Stimulated activated CD8-positive, alpha-beta memory T cell treated with anti-CD3 and anti-CD28 coated beads, Interleukin-15, amount 100 ng/mL, for 4 hours (primary cell): Measurements from ENCODE around the gene EBF3.
A peak's percentile ranks its signal among the peaks of the same experiment; 100 is the strongest.

Experiments used
- DNase-seq, 2 donors: peaks; one replicate each; pipeline ENCODE4 v3.0.0-alpha.2; 2020; ENCODE audit warnings: low read depth in 2 of 2

EBF3 gene

DNA sequence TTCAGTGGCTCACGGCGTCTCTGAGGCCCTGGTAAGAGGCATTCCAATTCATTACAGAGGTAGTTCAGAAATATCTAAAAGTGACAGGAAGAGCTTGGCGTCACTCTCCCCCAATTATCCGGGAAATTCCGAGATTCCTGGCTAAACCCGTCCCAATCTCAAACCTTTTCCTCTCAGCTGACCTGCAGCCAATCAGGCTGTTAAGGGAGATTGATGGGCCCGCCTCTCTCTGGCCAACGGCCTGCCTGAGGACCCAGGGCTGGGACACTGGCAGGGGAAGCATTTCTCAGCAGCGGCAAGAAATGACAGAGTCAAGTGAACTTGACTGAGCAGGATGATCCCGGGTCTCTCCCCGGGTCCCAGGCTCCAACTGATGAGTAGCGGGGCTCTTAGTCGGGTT lies 72.3 kb downstream of the EBF3 start:
- DNase-seq, result no peak

DNA sequence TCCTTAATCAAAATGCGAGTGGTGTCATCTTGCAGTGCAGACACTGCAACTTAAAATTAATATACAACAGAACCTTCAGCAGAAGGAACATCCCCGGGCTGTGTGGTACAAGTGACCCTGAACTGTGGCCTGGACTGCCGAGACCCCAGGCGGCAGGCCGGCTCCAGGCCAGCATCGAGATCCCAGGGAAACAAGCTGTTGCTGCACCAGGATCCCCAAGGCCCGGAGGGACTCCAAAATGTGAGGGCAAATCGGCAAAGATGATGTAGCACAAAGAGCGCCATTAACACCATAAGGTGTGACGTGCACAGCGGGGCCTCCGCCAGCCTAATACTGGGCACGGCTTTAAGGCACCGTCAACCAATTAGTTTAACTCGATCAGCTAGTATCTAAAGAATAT lies 73.9 kb downstream of the EBF3 start:
- DNase-seq, result no peak

DNA sequence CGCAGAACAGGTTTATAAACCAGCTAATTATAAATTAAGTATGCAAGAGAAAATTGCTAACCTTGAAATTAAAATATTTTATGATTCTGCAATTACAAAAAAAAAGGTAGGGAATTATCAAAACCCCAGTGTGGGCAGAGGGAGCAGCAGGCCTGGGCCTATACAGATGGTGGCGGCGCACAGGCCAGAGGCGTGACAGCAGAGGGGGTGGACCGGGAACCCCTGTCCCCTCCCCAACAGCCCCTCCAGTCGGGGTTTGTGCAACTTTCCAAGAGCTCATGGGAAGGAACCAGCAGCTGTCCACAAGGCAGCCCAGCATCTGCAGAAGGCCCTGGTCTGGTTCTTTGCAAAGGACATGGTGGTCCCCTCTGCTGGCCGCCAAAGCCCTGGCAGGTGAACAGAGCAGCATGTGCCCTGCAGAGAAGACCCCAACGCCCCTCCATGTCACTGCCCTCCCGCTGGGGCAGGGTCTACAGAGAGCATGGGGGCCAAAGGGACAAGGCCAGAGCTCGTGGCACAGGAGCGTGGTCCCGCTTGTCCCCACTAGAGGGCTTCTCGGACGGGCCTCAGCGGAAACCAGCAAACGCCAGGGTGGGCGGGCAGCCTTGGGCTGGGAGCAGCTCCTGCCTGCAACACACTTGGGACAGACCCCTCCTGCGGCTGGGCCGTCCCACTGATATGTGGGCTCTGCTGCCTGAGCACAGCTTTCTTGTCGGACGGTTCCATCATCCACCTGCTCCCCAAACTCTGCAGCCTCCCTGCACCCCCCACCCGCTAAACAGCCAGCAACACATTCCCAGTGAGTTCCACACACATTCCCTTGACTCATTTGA lies 75.1 kb downstream of the EBF3 start:
- peak in 1 of 2 donors; percentile 2 for DNase-seq

DNA sequence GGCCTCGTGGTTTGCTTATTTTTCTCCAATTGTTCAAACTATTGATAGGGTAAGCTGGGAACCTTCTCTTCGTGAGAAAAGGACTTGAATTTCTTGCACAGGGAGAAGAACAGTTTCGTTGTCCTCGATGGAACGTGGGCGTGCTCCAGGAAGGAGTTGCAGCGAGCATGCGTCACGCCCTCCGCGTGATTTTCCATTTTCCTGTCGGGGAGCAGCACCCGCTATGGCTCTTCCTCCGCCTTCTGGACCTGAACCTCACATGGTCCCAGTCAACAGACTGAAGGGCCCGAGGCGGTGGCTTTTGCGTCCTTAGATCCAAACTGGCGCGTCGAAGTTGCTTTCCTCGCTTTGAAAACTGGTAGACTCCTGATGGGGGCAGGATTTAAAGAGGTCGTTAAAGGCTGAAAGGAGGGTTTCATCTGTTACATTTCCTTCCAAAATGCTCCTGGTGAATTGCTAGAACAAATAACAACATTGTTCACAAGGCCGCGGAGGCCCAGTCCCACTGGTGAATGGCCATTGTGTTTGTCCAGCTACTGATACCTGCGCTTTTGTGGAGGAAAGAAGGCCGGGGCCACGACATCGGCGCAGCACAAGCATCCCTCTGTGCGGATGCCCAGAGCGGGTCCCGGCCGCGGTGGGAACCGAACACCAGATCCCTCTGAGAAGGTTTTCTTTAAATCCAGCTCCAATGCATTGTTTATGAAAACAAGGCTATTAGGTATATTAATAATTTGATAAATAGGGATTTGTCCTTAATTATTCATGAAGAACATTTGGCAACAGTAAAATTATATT lies 75.9 kb downstream of the EBF3 start:
- no peak for DNase-seq

DNA sequence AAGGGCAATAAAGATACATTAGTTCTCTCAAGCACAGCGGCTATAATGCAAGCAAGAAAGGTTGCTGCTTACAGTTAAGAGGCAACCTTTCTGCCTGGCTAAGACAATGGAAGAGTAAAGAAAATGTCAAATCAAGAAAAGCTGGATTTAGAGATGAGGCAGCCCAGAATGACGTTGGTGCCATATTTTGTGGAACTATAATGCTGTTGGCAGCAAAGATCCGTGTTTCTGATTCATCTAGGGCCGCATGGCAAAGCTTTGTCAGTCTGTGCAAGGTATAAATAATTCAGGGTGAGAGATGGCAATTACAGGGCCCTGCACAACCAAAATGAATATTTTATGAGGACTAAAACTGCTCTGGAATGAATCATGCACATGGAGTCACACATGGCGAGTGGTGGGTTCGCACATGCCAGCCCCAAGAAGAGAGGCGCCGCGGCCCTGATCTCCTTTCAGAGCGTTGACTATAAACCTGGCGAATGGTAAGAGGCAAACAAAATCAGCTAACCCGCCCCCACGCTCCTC lies 76.6 kb downstream of the EBF3 start:
- no peak for DNase-seq

DNA sequence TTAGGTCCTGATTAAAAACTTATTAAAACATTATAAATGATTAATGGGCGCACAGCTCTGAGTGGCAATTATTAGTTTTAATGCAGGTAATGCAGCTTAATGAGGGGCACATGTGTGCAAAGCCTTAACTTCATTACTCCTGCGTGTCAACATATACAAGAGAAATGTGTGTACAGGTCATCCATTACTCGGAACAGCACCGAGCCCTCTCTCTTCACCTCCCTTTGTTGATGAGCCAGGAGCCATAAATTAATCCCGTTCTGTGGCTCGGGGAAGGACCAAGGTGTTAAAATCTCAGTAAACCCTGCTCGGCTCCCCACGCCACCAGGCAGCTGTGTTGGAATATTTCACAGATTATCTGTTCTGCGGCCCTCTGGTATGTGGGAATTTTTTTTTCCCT lies 77.8 kb downstream of the EBF3 start:
- no peak for DNase-seq

DNA sequence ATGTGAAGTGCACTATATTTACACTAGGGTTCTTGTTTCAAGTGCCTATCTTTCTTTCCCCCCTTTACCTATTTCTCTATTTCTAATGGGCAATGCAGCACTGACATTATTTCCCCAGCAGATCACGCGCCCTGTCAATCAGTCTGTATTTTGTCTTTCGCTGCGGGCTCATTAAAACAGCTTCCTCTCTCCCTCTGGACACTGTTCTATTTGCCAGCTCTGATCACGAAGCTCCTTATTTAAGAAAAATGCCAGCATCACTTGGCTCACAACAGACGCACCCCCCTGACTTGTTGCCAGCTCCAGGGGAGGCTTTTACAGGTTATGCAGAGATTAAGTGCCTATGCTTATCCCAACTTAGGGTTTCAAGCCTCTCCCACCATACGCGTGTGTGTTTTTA lies 78.5 kb downstream of the EBF3 start:
- no peak for DNase-seq

DNA sequence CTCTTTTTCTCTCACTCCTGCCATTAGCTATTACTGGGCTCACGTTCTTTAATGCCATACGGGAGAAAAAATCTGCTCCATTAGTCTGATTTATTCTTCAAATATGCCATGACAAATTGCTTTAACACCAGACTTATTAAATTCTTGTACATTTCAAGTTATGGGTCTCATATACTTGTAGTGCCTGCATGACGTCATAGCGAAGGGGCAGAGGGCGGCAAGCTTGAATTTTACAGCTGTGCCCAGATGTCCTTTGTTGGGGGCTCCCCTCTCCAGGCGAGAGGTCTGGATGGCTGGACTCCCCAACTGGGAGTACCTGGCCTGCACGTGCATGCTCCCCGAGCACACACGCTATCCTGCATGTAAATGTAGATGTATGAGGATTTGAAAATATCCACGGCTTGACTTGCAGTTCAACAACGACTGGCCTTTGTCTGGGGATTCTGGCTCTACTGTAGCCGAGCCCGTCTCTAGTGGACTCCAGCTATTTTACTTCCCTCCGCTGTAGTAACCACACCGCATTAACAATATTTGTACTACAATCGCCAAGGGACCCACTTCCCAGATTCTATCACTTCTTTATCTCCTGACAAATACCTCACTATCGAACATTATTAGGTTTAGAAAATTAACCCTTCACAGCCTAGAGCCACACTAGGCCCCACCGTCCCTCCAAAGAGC lies 79.5 kb downstream of the EBF3 start:
- DNase-seq, result no peak

DNA sequence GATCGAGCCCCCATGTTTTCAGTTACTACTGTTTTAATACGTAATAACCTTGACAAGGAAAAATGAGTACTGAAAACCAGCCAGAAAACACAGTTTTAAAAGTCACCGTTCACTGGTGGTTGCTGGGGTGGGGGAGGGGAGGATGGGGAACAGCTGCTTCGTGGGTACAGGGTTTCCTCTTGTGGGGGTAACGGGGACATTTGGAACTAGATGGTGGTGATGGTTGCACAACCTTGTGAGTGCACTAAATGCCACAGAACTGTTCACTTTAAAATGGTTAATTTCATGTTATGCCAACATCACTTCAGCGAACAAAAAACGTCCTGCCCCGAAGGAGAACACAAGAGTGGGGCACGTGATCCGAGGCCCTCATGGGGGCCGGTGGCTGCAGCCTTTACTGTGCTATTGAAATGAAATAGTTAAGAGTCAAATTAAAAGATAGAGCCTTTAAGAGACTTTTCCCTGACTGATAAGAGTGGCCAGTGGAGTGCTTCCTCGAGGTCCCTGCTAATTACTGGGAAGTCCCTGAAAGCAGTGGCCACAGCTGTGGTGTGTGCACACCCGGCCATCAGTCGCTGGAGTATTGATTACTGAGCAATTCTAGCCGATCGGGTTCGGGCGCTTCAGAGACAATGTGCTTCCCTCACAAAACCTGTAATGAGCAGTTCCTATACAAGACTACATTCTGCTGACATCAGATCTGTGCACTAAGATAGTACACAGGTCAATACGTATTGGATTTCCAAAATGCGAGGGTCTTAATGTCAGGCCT lies 80.3 kb downstream of the EBF3 start:
- no peak for DNase-seq

DNA sequence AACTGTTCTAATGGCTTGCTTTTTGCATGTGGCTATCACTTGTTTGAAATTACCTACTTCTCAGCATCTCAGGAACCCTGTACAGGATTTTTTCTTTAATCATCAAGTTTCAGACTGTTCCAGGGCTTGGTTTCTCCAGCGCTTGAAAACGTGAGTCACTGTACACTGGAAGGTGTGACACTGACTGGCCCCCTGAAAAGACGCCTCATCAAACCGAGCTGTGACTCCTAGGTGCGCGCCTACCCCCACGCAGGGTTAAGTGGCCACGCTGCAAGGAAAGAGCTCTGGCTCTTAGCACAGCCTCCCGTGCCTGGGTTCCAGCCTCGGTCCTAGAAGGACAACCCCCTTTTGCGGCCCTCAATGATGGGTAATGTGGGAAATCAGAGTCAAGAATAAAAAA lies 81.0 kb downstream of the EBF3 start:
- no peak for DNase-seq

DNA sequence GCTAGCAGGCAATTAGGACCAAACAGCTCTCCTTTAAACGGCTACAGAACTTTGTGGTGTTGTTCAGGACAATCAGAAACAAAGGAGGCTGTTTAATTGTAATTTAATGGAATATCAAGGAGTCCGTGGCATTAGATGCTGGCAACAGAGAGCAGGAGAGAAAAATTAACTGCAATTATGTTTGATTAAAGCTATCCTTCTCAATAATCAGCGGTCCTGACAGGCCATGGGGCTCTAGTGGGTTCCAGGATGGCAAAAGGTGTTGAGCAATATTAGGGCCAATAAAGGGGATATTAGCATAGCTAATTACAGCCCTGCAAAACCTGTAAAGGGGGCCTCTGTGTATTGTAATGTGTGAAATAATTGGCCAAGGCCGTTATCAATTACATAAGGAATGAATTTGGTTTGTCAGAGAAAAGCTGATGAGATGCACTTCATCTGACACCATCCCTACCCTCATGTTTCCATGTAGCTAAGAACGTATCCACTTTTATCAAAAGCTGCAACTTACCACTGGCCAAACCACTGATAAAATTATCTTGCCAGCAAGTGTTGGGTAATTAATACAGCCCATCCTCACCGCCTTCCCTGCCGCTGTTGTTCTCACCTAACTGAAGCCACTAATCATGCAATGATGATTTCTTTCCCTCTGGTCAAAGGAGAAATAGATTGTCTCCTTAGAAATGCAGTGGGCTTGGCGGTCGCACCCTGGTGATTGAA lies 81.6 kb downstream of the EBF3 start:
- DNase-seq, result no peak

DNA sequence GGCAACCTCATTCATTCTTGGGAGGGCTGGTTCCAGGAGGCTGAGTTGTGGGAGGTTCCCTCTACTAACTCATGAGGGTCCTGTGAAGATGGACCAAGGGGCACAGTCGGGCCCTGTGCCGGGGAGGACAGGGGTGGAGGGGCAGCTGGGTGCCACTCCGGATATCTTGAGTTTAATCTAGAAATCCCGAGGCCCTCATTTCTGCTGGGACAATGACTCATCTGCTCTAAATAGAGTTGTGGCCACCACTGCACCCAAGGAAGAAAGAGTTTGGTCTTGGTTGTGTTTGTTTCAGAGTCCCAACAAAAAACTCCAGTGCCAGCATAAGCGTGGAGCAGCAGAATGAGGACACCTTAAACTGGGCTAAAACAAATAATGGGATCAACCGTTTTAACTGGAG lies 82.4 kb downstream of the EBF3 start:
- DNase-seq, result no peak

DNA sequence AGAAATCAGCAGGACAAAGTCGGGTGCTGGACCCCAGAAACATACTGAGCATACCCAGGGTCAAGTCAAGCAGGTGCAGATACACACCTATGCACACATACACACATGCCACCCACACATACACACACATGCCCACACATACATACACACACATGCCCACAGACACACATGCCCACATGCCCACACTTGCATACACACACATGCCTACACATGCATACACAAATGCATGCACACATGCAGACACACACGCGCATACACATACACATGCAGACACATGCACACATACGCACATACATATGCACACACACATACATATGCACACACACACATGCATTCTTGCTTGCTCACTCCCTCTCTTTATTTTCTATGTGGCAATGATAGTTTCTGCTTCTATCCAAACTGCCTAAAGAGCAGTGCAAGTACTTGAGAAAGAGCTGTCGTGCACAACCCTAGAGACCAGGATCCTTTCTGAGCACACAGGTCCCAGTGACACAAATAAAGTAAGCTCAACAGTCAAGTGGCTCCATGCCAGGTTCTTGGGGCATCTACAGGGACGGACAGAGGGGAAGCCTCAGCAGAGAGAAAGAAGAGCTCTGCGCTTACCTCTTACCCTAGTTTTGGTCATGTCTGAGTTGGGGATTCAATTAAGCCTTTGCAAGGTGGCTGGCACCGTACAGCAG lies 83.7 kb downstream of the EBF3 start:
- no peak for DNase-seq

DNA sequence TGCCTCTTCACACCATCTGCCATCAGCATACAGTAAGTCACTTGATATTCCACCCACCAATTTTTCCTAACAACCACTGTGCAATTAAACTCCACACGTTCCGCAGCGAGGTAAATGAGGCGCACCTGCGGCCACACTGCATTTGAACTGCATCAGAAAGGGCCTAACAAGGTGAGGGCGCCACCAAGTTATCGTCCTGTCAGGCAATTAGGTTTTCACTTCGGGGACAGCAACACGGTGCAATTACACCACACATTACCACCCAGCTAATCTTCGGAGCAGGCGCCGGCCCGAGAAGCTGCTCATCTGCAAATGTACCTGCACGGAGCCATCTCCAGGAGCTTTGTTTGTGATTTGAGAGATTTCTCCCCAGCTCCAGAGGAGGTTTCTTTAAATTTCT lies 84.4 kb downstream of the EBF3 start:
- no peak for DNase-seq

DNA sequence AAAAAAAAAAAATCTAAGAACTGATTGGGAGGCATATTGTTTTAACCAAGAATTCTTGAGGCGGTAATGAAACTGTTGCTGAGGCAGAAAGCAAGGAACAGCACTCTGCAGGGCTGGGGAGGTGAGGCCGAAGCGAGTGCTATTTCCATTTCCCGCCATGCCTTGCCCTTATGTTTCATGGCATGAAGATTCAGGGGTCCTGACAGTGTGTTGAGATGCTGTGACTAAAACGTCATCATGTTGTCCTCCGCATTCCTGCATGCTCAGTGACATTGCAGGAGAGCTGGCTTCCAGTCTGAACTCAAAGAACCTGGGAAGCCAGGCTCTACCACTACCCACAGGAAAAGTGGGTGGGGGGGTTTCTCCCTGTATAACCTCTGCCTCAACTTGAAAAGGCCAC lies 85.2 kb downstream of the EBF3 start:
- DNase-seq, result no peak

DNA sequence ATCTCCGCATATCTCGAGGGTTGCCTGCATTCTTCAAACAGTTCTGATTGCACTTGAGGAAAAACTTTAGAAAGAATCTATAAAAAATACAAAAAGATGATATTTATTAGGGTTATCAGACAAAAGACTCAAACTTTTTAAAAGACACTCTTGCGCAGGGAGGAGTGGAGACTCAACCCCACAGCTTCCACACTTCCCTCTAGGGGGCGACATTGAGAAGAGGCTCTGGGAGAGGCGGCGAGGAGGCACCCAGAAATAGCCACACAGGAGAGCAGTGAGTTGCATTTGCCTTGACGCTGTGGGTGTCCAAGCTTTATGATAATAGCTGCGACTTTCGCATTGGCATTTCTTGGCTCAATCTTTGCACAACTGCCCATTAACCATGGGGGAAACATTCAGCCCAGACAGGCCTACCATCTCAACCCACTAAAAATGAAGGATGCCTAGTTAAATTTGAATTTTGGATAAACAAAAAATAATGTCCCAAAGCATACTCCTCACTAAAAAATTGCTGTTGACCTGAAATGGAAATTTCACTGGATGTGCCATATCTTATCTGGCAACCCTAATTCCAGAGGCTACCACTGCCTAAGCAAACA lies 86.2 kb downstream of the EBF3 start:
- no peak for DNase-seq

DNA sequence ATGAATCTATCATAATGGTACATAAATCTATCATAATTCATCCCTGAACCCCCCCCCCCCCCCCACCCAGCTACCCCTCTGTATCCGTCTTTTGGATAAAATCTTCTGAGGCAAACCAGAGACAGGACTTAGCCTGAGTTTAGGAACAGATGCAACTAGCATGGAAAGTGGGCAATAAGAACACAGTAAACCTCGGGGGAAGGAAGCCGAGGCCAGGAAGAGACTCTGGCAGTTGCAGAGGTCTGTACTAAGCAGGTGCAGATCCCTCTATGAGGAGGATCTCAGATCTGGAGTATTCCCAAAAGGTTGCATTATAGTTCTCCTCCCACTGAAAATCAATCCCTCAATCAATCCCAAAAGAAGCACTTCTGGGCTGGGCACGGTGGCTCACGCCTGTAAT lies 87.2 kb downstream of the EBF3 start:
- no peak for DNase-seq

DNA sequence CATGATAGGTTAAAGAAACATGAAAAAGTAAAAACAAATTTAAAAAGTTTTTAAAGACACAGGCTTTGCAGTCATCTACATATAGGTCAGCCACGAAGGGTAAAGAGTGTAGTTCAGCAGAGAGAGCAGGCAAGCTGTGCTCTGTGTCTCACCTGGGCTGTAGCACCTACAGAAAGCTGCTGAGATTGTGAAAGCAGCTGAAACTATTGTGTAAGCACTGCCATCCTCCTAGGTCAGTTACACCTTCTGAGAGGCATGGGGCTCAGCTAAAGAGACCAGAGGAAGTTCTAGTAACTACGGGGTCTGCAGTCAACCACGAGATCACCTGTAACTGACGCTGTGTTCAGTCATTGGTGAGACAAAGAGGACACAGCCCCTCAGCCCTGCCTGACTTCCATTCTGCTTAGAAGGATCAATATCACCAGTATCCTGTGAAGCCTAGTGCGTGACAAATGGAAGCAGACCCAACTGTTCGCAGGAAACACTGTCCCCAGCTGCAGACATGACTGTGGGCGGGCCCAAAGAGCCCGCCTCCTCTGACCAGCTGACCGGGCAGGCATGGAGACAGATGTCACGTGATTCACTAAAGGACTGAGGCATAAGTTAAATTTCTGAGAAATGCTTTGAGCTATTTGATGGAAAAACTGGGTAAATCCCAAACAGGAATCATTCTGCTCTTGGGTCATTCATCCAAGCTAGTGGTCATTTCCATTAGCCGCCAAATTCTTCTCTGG lies 87.9 kb downstream of the EBF3 start:
- DNase-seq, result no peak

DNA sequence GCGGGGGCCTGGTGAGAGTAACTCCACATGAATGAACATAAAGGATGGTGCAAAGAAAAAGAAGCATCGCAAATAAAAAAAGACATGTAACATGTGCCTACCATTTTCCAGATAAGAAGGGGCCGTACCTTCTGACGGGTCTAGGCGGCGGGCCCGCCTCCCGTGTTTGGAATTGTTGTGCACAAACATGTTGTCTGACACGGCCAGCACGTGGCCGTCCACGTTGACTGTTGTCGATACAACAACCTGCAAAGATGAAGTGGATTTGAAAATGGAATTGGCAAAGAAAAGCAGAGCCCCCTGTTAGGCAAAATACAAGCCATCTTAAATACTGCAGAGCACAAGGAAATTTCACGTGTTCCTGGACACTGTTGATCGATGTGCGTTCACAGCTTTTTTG lies 90.7 kb downstream of the EBF3 start:
- no peak for DNase-seq
